HEK293 (cell line): ENCODE results near the gene SULF2.

Experiments used
- CTCF ChIP-seq: fragments of 450-650 bp; formaldehyde crosslinking; IDR thresholded peaks from 2 replicates; pipeline ENCODE4 v1.5.1; 2016; ENCODE audit warnings: missing biosample characterization, missing genetic modification characterization
- KLF9 ChIP-seq: fragments of 450-650 bp; formaldehyde crosslinking; IDR thresholded peaks from 2 replicates; pipeline ENCODE4 v1.5.1; 2016; ENCODE audit warnings: missing biosample characterization, missing genetic modification characterization, low read depth
- PBX3 ChIP-seq: sonication (generic); formaldehyde crosslinking; IDR thresholded peaks from 2 replicates; pipeline ENCODE4 v1.8.1; 2022; ENCODE audit warnings: mild to moderate bottlenecking, moderate library complexity, missing genetic modification reagents
- TCF7L2 ChIP-seq: IDR thresholded peaks from 2 replicates; pipeline ENCODE4 v1.6.1; 2011; ENCODE audit warnings: low read depth, mild to moderate bottlenecking, inconsistent platforms, low read length, moderate library complexity, borderline replicate concordance
- ZBTB11 ChIP-seq: fragments of 450-650 bp; formaldehyde crosslinking; conservative IDR thresholded peaks from 2 replicates; pipeline ENCODE4 v1.5.1; 2016; ENCODE audit warnings: low read depth, missing biosample characterization, missing genetic modification characterization
- ZNF302 ChIP-seq: fragments of 450-650 bp; formaldehyde crosslinking; IDR thresholded peaks from 2 replicates; pipeline ENCODE4 v1.5.1; 2016; ENCODE audit warnings: missing biosample characterization, missing genetic modification characterization, low read depth
- ZNF398 ChIP-seq: fragments of 450-650 bp; formaldehyde crosslinking; IDR thresholded peaks from 2 replicates; pipeline ENCODE4 v1.5.1; 2017; ENCODE audit warnings: missing biosample characterization, missing genetic modification characterization
- ZNF830 ChIP-seq: fragments of 450-650 bp; IDR thresholded peaks from 2 replicates; pipeline ENCODE4 v1.5.0; 2018; ENCODE audit warnings: missing biosample characterization, missing genetic modification characterization, low read depth, mild to moderate bottlenecking, moderate library complexity

- no peak for TF ChIP-seq CTCF (tag by site-specific recombination)
- no peak for TF ChIP-seq ZBTB11 (tag by site-specific recombination)
- no peak for TF ChIP-seq TCF7L2
- TF ChIP-seq ZNF302 (tag by site-specific recombination): no peak
- TF ChIP-seq KLF9 (tag by site-specific recombination): no peak
- no peak for TF ChIP-seq ZNF398
- TF ChIP-seq PBX3 (CRISPR knock-in tag): no peak
- TF ChIP-seq ZNF830 (tag by site-specific recombination): no peak
These were observed 77.0 kb downstream of the SULF2 start for GRCh38 chr20:47708140-47708807.
